ENCODE data around the gene MELTF.

- TF ChIP-seq CTCF (IDR thresholded peaks at IDR 0.05) (no peak), POLR2A (IDR thresholded peaks at IDR 0.05) (no peak)
Observed at GRCh38 chr3:196996454-196997265, 33.0 kb downstream of the MELTF start.
